HL-60/S4 treated with phorbol 12-myristate 13-acetate at 8.2 ng/mL for 4 days and 3 days (cell line): ENCODE data around the gene GRIA1.

Source experiments
- in situ Hi-C: fragments of 300-500 bp; cut with MboI; formaldehyde crosslinking; loops from 2 replicates; pipeline ENCODE4 v1.15.0; 2022; ENCODE audit warnings: low sequenced_read_pairs

The GRIA1 gene

DNA sequence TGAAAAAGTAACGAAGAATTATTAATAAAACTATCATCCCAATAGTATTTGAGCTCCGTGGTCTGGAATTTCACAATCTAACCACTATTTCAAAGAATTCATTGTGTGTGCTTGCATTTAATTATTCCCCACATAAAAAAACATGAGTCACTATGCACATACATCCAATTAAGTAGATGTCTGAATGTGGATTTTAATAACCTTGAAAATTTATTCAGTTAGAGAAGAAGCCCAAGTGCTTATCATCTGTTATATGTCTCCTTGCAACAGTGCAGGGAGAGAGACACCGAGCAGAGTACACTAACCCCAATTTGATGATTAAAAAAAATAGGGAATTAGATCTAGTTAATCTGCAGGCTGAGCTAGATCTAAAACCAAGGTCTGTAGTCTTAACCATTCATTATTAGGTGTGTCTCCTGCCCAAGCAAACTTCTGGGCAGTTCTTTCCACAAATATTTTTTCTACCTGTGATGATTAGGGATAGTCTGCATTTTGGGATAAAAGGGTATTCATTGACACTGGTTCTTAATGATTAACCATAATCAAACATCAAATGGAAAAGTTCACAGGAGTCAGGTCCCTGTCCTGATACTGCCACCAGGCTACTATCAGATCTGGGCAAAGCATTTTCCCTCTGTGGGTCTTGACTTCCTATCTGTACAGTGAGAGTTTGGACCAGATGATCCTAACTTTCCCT lies 164.2 kb downstream of the GRIA1 start:
- in situ Hi-C loops = no loop called here

DNA sequence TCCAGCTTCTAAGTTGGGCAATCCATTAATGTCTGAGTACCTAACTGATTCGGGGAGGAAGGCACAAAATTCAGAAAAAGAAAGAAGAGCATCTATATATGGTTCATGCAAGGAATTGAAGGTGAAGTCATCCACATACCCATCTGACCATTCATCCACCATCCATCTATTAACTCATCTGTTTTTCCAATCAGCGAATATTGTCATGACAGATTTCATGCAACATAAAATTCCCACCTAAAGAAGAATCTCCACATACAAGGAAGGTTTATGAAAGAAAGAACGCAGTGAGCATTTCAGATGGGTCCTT lies 164.7 kb downstream of the GRIA1 start:
- in situ Hi-C loops = no loop called here

DNA sequence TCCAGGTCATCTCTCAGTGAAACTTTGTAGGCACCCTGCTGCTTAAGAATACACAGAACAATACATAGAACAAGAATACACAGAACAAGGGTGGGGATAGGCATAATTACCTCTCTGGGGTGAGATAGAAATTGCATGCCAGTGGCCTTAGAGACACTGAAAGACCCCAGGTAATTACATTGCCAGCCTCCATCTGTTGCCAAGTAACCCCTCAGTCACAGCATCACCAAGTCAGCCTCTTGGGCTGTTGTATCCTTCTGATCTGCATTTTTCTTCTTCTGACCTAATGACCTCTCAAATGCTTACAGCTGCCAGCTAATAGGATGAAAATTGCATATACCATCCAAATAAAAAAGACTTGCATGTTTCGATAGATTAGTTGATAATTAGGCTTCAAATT lies 167.7 kb downstream of the GRIA1 start:
- in situ Hi-C loops = no loop called here

DNA sequence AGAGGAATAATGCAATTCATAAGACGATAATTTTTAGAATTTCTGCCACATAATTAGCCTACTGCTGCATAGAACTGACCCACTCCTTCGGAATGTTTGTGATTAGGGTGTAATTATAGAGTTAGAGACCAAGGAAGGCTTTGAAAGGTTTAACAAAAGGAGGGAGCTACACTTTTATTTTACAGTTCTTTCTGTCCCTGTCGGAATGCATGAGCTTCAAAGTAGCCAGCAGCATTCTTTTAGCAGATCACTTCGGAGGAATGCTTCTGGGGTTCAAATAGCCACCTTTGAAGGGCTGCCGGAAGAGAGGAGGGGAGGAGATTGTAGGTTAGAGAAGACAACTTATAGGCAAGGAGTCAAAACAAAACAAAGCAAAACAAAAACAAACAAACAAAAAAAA lies 168.1 kb downstream of the GRIA1 start:
- in situ Hi-C loops = no loop called here

DNA sequence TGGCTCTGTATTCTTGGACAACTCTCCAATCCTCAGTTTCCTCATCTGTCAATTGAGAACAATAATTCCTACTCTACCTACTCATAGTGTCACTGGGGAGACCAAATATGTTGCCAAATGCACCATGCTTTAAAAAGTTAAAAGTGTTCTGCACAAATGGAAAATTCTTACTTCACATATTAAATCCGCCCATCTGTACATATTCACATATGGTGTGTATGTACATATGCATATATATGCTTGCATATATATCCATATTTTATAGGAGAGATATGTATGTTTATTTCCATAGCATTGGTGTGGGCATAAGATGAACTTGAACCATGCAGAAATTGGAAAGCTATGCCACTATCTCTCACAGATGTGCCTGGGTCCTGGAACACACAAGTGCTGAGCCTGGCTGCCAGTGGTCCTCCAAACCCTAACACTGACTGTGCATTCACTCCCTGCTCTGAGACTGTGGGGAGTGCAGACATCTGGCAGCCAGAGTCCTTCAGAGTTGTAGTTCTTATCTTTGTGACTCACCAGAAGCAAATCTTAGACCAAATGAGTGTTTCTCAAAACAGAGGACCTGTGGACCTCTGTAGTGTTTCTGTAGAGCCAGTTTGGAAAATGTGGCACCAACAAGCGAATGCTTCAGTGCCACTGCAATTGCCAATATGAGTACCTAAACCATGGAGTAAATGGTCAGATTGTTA lies 168.7 kb downstream of the GRIA1 start:
- in situ Hi-C loops = no loop called here

DNA sequence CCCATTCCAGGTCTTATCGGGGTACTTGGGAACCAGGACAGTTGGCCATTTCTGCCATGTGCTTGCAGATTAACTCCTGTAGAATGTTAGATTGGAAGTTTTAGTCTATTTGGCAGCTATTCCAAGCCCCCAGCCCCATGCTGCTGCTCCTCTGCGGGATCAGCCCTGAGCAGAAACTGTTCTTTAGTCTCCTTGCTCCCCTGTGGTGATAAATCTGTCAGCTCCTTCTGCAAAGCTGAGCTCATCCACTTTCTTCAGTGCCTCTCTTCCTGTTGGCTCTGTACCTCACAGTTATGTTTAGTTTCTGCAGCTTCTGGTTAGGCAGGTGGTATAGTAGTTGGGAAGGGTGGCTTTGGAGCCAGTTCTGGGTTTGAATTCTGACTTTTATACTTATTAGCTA lies 170.4 kb downstream of the GRIA1 start:
- in situ Hi-C loops = no loop called here

GRCh38 chr5:153661897-153662296 lies 171.4 kb downstream of the GRIA1 start:
- in situ Hi-C loops = no loop called here

GRCh38 chr5:153670101-153670500 lies 179.6 kb downstream of the GRIA1 start:
- in situ Hi-C loops = no loop called here

DNA sequence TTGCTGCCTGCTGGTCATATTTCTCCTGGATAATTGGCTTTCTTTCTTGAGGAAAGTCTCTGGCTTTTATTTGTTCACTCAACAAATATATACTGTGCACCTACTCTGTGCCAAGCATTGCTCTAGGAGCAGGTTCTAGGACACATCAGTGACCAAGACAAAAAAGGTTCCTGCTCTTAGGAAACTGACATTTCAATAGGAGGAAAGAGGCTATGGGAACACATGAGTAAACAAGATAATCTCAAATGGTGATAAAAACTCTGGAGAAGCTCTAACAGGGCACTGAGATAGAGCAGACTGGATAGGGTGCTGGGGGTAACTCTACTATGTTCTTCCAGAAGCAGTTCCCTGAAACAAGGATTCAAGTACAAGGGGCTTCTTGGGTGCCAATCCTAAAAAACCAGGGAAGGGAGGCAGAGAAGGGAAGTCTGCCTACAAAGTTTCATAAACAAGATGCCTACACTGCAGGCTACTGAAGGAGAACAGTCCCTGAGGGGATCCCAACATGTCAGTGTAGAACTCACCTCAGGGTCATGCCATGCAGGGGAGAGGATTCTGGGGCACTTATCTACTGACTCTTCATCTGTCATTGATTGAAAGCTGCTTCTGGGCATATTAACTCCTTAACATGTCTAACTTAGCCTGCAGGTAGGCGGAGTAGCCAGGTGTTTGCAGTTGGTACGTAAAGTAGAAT lies 181.3 kb downstream of the GRIA1 start:
- in situ Hi-C loops = no loop called here

- in situ Hi-C loops = no loop called here
Observed at GRCh38 chr5:153672347-153673090, 182.0 kb downstream of the GRIA1 start.

- in situ Hi-C loops = no loop called here
Observed at GRCh38 chr5:153674356-153674755, 183.9 kb downstream of the GRIA1 start.

DNA sequence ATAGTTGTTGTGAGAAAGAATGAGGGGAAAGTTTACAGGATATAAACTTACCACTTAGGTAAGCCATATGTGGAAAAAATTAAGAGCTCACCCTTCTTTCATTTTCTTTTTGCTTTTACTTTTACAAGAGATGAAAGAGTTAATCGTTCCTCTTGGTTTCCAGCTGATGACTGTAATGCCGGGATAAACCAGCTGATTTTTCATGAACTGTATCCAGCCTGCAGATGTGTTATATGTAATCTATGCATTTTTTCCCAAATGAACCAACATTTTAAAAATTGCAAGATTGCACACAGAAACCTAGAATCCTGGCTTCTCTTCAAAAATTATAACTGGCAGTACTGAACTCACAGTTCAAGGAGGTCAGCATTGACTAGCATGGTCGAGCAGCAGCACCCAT lies 185.9 kb downstream of the GRIA1 start:
- in situ Hi-C loops = no loop called here

DNA sequence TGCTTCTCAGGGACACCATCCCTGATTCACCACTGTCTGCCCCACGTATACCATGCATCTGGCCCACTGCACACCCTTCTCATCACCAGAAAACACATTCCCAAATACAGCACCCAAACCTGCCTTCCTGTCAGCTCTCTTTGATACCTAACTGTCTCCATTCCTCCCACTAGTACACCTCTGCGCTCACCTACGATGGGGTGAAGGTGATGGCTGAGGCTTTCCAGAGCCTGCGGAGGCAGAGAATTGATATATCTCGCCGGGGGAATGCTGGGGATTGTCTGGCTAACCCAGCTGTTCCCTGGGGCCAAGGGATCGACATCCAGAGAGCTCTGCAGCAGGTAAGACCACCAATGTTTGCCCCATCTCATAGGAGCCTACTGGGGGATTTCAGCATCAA lies 186.4 kb downstream of the GRIA1 start:
- in situ Hi-C loops = no loop called here

- in situ Hi-C loops = no loop called here
Observed at GRCh38 chr5:153678617-153679329, 188.3 kb downstream of the GRIA1 start.

DNA sequence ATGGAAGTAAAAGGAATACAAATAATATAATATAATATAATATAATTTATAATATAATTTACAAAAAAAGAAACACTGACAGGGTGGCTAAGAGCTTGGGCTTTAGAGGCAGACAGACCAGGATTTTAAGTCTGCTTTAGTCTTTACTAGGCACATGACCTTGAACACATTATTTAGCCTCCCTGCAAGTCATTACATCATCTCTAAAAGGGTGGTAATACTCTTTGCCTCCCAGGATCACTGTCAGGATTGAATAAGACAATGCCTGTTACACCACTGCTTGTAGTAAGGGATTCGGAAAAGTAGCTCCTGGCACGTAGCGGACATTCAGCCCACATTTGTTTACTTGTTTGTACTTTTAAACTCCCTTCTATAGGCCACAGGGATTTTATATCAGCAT lies 199.8 kb downstream of the GRIA1 start:
- in situ Hi-C loops = no loop called here

DNA sequence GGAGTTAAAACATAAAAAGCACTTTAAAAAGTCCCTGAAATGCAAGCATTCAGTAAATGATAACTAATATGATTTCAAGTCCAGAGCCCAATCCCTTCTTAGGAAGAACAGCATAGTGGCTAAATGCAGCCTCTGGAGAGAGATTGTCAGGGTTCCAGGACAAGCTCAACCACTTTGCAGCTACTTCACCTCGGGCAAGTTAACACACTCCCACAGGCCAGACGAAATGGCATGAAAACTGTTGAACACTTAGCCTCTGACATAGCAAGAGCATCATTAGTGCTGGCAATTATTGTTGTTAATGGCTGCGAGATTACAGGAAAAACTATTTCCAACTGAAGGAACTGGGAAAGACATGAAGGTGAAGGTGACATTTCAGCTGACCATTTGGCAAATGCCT lies 205.8 kb downstream of the GRIA1 start:
- in situ Hi-C loops = no loop called here

DNA sequence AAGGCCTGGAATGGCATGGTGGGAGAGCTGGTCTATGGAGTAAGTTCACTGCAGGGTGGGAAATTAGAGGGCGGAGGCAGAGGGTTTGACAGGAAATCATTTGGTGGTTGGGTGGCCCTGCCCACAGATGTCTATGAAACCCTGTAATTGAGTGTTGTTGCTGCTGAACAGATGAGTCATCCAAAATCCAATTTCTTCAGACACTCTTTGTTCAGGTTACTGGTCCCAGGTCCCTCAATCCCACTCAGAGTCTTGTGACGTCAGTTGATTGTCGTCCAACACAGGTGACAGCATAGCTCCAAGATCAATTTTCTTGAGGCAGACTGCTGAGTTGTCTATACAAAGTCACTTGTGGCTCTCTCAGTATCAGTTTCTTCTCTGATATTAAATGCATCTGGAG lies 208.6 kb downstream of the GRIA1 start:
- in situ Hi-C loops = no loop called here

GRCh38 chr5:153700940-153701339 lies 210.5 kb downstream of the GRIA1 start:
- in situ Hi-C loops = no loop called here

- in situ Hi-C loops = no loop called here
Observed at GRCh38 chr5:153702265-153702664, 211.8 kb downstream of the GRIA1 start.

GRCh38 chr5:153704110-153704509 lies 213.6 kb downstream of the GRIA1 start:
- in situ Hi-C loops = no loop called here

GRCh38 chr5:153707626-153708025 lies 217.2 kb downstream of the GRIA1 start:
- in situ Hi-C loops = no loop called here
